Adrenal gland (tissue), 5 donors: ENCODE results near the gene ODAD4.

Experiments
- CTCF ChIP-seq, 6 experiments: fragments of 450-650 bp in 4 of 6; fragments of 200-600 bp in 2 of 6; sonication (generic) in 1 of 6; IDR thresholded peaks; 1 replicate in 5 of 6; 2 replicates in 1 of 6; pipeline versions ENCODE4 v1.5.1 to v1.8.0; 2016 to 2021; ENCODE audit warnings: antibody characterized with exemption in 6 of 6, mild to moderate bottlenecking in 2 of 6, moderate library complexity in 1 of 6
- POLR2A ChIP-seq, 2 donors: fragments of 450-650 bp; IDR thresholded peaks; one replicate each; pipeline ENCODE4 v1.6.1; 2017; ENCODE audit warnings: antibody characterized with exemption in 2 of 2, mild to moderate bottlenecking in 2 of 2, moderate library complexity in 1 of 2
- donor health status: DM: no; HTN: no; CAD: no.

- TF ChIP-seq CTCF (IDR thresholded peaks at IDR 0.05) (no peak), POLR2A (IDR thresholded peaks at IDR 0.05) (no peak)
Observed at GRCh38 chr17:41992576-41992975, 62.2 kb downstream of the ODAD4 start.
